ENCODE measurements around the gene XRCC1. TPM values are rescaled to one million over a fixed set of nuclear protein-coding genes. Genes with fewer than 3 reads are reported as not detected.
A peak's percentile ranks its signal among the peaks of the same experiment; 100 is the strongest.

Gene XRCC1
- total and polyA plus RNA-seq, 10 of the 15 experiments (the other 5 are each of a cell fraction or from before 2014, with no cell fraction given) = 2.0 to 51.1 (median 33.7) TPM

- 0 out of 2 replicates have a peak, but pooled peaks have one; percentile 58 for TF ChIP-seq MEF2A (IDR thresholded peaks at IDR 0.05; ENCODE audit: insufficient read depth, low read depth, low read length)
- peak; percentile 66; the same call in 1 of the 2 replicates for TF ChIP-seq CBFB (IDR thresholded peaks at IDR 0.05; ENCODE audit: low read depth)
- peak; percentile 83 for TF ChIP-seq MEF2B (IDR thresholded peaks at IDR 0.05; ENCODE audit: partially characterized antibody, poor library complexity, severe bottlenecking)
- TF ChIP-seq EED (IDR thresholded peaks at IDR 0.05; ENCODE audit: low read depth) = peak; percentile 59; the same call in 1 of the 2 replicates
- TF ChIP-seq MTA2 (IDR thresholded peaks at IDR 0.05; ENCODE audit: low read depth) = peak; percentile 62; the same call in 1 of the 2 replicates
- no peak for TF ChIP-seq SREBF1 (IDR thresholded peaks at IDR 0.05; ENCODE audit: low read length)
- TF ChIP-seq ZNF687 (IDR thresholded peaks at IDR 0.05) = peak; percentile 92
- no peak for TF ChIP-seq PML (IDR thresholded peaks at IDR 0.05; ENCODE audit: low read length)
- peak; percentile 58 to 74; a peak in 3 of 4 replicates for TF ChIP-seq IKZF2 (IDR thresholded peaks at IDR 0.05)
- no peak for TF ChIP-seq CBX3 (IDR thresholded peaks at IDR 0.05; ENCODE audit: borderline replicate concordance, low read depth)
- TF ChIP-seq MLLT1 (IDR thresholded peaks at IDR 0.05) = 0 out of 2 replicates have a peak, but pooled peaks have one; percentile 40
- 0 out of 2 replicates have a peak, but pooled peaks have one; percentile 45 for TF ChIP-seq ASH2L (IDR thresholded peaks at IDR 0.05; ENCODE audit: borderline replicate concordance, low read depth)
- TF ChIP-seq SMARCA5 (IDR thresholded peaks at IDR 0.05) = peak; percentile 61; the same call in 1 of the 2 replicates
- peak; percentile 58; the same call in 1 of the 2 replicates for TF ChIP-seq GATAD2B (conservative IDR thresholded peaks at IDR 0.05; ENCODE audit: low read depth)
- no peak for TF ChIP-seq SMC3 (IDR thresholded peaks at IDR 0.05; ENCODE audit: borderline replicate concordance, low read length)
Measured at GRCh38 chr19:43562698-43563241, 12.6 kb downstream of the XRCC1 start (continued).

Data from GM12878 (cell line).